Ovary (tissue), 9 donors: ENCODE results near the gene UPB1. TPM values are rescaled to one million over a fixed set of nuclear protein-coding genes. Genes with fewer than 3 reads are reported as not detected.

Source experiments
- DNase-seq, 5 donors: peaks; one replicate each; pipeline ENCODE4 v3.0.0-alpha.2; 2019 to 2020
- H3K27ac ChIP-seq, 2 donors: fragments of 200-600 bp; one replicate each; pipeline versions ENCODE4 v1.5.1 to v1.8.0; 2019 to 2022
- H3K27me3 ChIP-seq: fragments of 200-600 bp; one replicate; pipeline ENCODE4 v1.8.0; 2022
- H3K36me3 ChIP-seq: fragments of 200-600 bp; sonication (generic); one replicate; pipeline ENCODE4 v1.5.1; 2019
- H3K4me1 ChIP-seq: one replicate; pipeline ENCODE4 v1.8.1; 2013; ENCODE audit warnings: mild to moderate bottlenecking, moderate library complexity; ENCODE audit not compliant: insufficient read depth
- H3K4me3 ChIP-seq: fragments of 200-600 bp; sonication (generic); one replicate; pipeline ENCODE4 v1.5.1; 2017
- H3K9me3 ChIP-seq, 2 donors: fragments of 200-600 bp in 1 of 2; sonication (generic) in 1 of 2; one replicate each; pipeline versions ENCODE4 v1.5.1 to v1.8.1; 2013 to 2019; ENCODE audit warnings: mild to moderate bottlenecking in 1 of 2, moderate library complexity in 1 of 2
- CTCF ChIP-seq, 3 donors: fragments of 450-650 bp in 2 of 3; fragments of 200-600 bp in 1 of 3; IDR thresholded peaks; one replicate each; pipeline versions ENCODE4 v1.5.1 to v1.8.0; 2016 to 2022; ENCODE audit warnings: antibody characterized with exemption in 3 of 3, mild to moderate bottlenecking in 1 of 3
- EP300 ChIP-seq: sonication (generic); formaldehyde crosslinking; IDR thresholded peaks from one replicate; pipeline ENCODE4 v1.6.1; 2017; ENCODE audit warnings: antibody characterized with exemption
- POLR2A ChIP-seq: fragments of 450-650 bp; IDR thresholded peaks from one replicate; pipeline ENCODE4 v1.6.1; 2017; ENCODE audit warnings: antibody characterized with exemption, mild to moderate bottlenecking, moderate library complexity
- WGBS, 3 donors: extraction: QIAGEN DNeasy Blood & Tissue Kit in 1 of 3; methylation state at CpG; one replicate each; pipeline versions ENCODE4 v1.1.5 to v1.1.7; 2013 to 2017; 5-methylcytosine and 5-hydroxymethylcytosine counted together
- intact Hi-C, 4 donors: fragments of 100-400 bp; cut with DNase I; formaldehyde crosslinking; loops; one replicate each; pipeline versions ENCODE4 v1.11.0 to v1.15.1; 2022 to 2023
- polyA plus RNA-seq, 2 donors: library from polyadenylated mRNA; stranded (reverse); fragments of 200-250 nt in 1 of 2; fragments of 350-450 nt in 1 of 2; fragmentation: Illumina TruSeq in 1 of 2; extraction: RNeasy Lipid Tissue Mini Kit (QIAGEN cat#74804) in 1 of 2; gene quantifications; one replicate each; pipeline ENCODE4 v1.2.3, GENCODE V29; 2013 to 2014
- total RNA-seq, 7 donors: library from RNA; depleted of rRNA in 2 of 7; stranded (reverse); fragments of >200 nt in 2 of 7; fragmentation: NEBNext Ultra II Directional in 3 of 7; extraction: Animal tissue kit (Norgen Biotek cat#: 25700) in 3 of 7; gene quantifications; one replicate each; pipeline versions ENCODE4 v1.1.0 to v1.2.4, GENCODE V29; 2016 to 2023
- donor health status: DM: no; HTN: no; CAD: no; lungs with moderate emphysema.
- donor health status: DM: no; HTN: no; CAD: no.
- donor health status: Bipolar disorder and iron deficiency.
- donor health status: DM: yes; HTN: yes; CAD: no.
- donor health status: DM: no; HTN: no; CAD: no.
- donor health status: DM: yes; HTN: yes; CAD: no.

Gene UPB1
- total and polyA plus RNA-seq, 9 donors, result 0.15 to 1.2 (median 0.33) TPM; not detected in 2

GRCh38 chr22:24510637-24511625, 15.8 kb downstream of the UPB1 start:
- 53 to 56% (median 55%) methylated on average over 10 of the region's 10 CpGs for WGBS, 3 donors
- H3K4me1 ChIP-seq, result no peaks in the 10 kb centered on the region
- H3K36me3 ChIP-seq, result no peaks in the 10 kb centered on the region
- peak in 1 of 5 donors; percentile 8 for DNase-seq
- H3K9me3 ChIP-seq, result no peaks in the 10 kb centered on the region
- H3K27ac ChIP-seq, result no peak overlapping the region
- no peaks in the 10 kb centered on the region for H3K27me3 ChIP-seq
- TF ChIP-seq POLR2A, result no peak
- no peak for TF ChIP-seq CTCF (IDR thresholded peaks at IDR 0.05)
- no peak for TF ChIP-seq EP300
- intact Hi-C loops, result loop anchor here in 1 of 4 donors (10.0 kb wide), 1 partner anchor 76 kb away; no protein-coding TSS in a partner anchor
- no peak overlapping the region for H3K4me3 ChIP-seq

GRCh38 chr22:24512043-24512442, 16.9 kb downstream of the UPB1 start:
- peak in 1 of 5 donors; percentile 4 for DNase-seq
- H3K9me3 ChIP-seq, result no peaks in the 10 kb centered on the region
- intact Hi-C loops, result loop anchor here in 1 of 4 donors (10.0 kb wide), 1 partner anchor 77 kb away; no protein-coding TSS in a partner anchor
- H3K4me1 ChIP-seq, result no peaks in the 10 kb centered on the region
- WGBS, 3 donors, result 75 to 86% (median 82%) methylated on average over 3 of the region's 3 CpGs
- H3K4me3 ChIP-seq, result no peak overlapping the region
- TF ChIP-seq EP300, result no peak
- no peak for TF ChIP-seq CTCF (IDR thresholded peaks at IDR 0.05)
- no peak for TF ChIP-seq POLR2A
- H3K36me3 ChIP-seq, result no peaks in the 10 kb centered on the region
- H3K27me3 ChIP-seq, result no peaks in the 10 kb centered on the region
- H3K27ac ChIP-seq, result no peak overlapping the region

GRCh38 chr22:24513378-24514240, 18.5 kb downstream of the UPB1 start:
- no peaks in the 10 kb centered on the region for H3K4me1 ChIP-seq
- H3K27me3 ChIP-seq, result no peaks in the 10 kb centered on the region
- DNase-seq, result no peak
- TF ChIP-seq POLR2A (no peak), CTCF (IDR thresholded peaks at IDR 0.05) (no peak), EP300 (no peak)
- no peaks in the 10 kb centered on the region for H3K9me3 ChIP-seq
- intact Hi-C loops, result loop anchor here in 1 of 4 donors (10.0 kb wide), 1 partner anchor 79 kb away; no protein-coding TSS in a partner anchor
- H3K27ac ChIP-seq, result no peak overlapping the region
- 85 to 92% (median 90%) methylated on average over 9 of the region's 9 CpGs for WGBS, 3 donors
- H3K4me3 ChIP-seq, result no peak overlapping the region
- H3K36me3 ChIP-seq, result no peaks in the 10 kb centered on the region
